Natural killer cell treated with Interleukin-12 subunit alpha and Interleukin-12 subunit beta and Interleukin-15 and Interleukin-18, amount 100 ng/mL, for 72 hours (primary cell): ENCODE results near the gene LSM14A. TPM values are rescaled to one million over a fixed set of nuclear protein-coding genes. Genes with fewer than 3 reads are reported as not detected.
"Not testable (repeated sequence)": the region's sequence is repeated elsewhere in the genome, so short reads cannot be mapped to it uniquely, and the experiment has no call there.

Experiments
- ATAC-seq, 2 donors: fragments of 150-1000 bp; cut with Tn5 transposase in 1 of 2; sonication (Bioruptor Pico), chemical (Tn5 transposase) in 1 of 2; 2 replicates each; pipeline ENCODE4 v1.10.0; 2021
- DNase-seq: peaks from one replicate; pipeline ENCODE4 v3.0.0; 2022; ENCODE audit warnings: low spot score
- H3K27ac Mint-ChIP-seq, 2 donors: 1 replicate in 1 of 2; 2 replicates in 1 of 2; pipeline ENCODE4 v1.8.0; 2022; ENCODE audit warnings: mixed read lengths in 2 of 2, mild to moderate bottlenecking in 1 of 2, moderate library complexity in 1 of 2
- H3K27me3 Mint-ChIP-seq, 2 donors: 1 replicate in 1 of 2; 2 replicates in 1 of 2; pipeline ENCODE4 v1.8.0; 2022; ENCODE audit warnings: mixed read lengths in 2 of 2
- H3K36me3 Mint-ChIP-seq: one replicate; pipeline ENCODE4 v1.8.0; 2022; ENCODE audit warnings: mixed read lengths
- H3K4me1 Mint-ChIP-seq, 2 donors: 1 replicate in 1 of 2; 2 replicates in 1 of 2; pipeline ENCODE4 v1.8.0; 2022; ENCODE audit warnings: low read depth in 2 of 2, mixed read lengths in 2 of 2, mild to moderate bottlenecking in 1 of 2
- H3K4me3 Mint-ChIP-seq: one replicate; pipeline ENCODE4 v1.8.0; 2022; ENCODE audit warnings: mixed read lengths
- H3K9me3 Mint-ChIP-seq: 2 replicates; pipeline ENCODE4 v1.8.0; 2022; ENCODE audit warnings: mixed read lengths
- total RNA-seq, 2 donors: library from RNA; stranded (reverse); gene quantifications; one replicate each; pipeline ENCODE4 v1.2.3, GENCODE V29; 2022

LSM14A gene
- total RNA-seq, 2 donors from 2014 or later = 119 to 135 TPM

GRCh38 chr19:34172661-34173192, 423 bp downstream of the LSM14A start:
- Mint-ChIP-seq H3K36me3 (peaks cover 9% of the 10 kb centered on the region), H3K27ac (peak overlapping the region; percentile 96 to 99), H3K4me1 (peaks cover 33 to 45% of the 10 kb centered on the region in 2 donors), H3K9me3 (no peaks in the 10 kb centered on the region), H3K27me3 (peaks cover 0 to 4% of the 10 kb centered on the region in 2 donors), H3K4me3 (peak overlapping the region; percentile 99)
- peak; percentile 45 to 59 for ATAC-seq
- DNase-seq = peak; percentile 65

GRCh38 chr19:34173193-34173956, 1.1 kb downstream of the LSM14A start:
- no peak for DNase-seq
- no peaks in the 10 kb centered on the region for H3K9me3 Mint-ChIP-seq
- no peaks in the 10 kb centered on the region for H3K27me3 Mint-ChIP-seq
- peak overlapping the region; percentile 96 to 99 for H3K27ac Mint-ChIP-seq
- peak overlapping the region; percentile 99 for H3K4me3 Mint-ChIP-seq
- peaks cover 35 to 48% of the 10 kb centered on the region in 2 donors for H3K4me1 Mint-ChIP-seq
- no peak for ATAC-seq
- peaks cover 9% of the 10 kb centered on the region for H3K36me3 Mint-ChIP-seq

DNA sequence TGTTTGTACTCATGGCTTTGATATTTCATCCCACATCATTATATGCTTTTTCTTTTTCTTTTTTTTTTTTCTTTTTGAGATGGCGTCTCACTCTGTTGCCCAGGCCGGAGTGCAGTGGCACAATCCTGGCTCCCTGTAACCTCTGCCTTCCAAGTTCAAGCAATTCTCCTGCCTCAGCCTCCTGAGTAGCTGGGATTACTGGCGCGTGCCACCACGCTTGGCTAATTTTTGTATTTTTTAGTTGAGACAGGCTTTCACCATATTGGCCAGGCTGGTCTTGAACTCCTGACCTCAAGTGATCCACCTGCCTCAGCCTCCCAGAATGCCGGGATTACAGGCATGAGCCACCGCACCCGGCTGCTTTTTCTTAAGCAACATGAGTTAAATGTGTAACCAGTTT, 2.9 kb downstream of the LSM14A start:
- not testable (repeated sequence) for H3K9me3 Mint-ChIP-seq, DNase-seq

GRCh38 chr19:34176581-34176980, 4.3 kb downstream of the LSM14A start:
- ATAC-seq (no peak), DNase-seq (no peak)
- peaks cover 47 to 63% of the 10 kb centered on the region in 2 donors for H3K4me1 Mint-ChIP-seq
- no peaks in the 10 kb centered on the region for H3K27me3 Mint-ChIP-seq
- peaks cover 27% of the 10 kb centered on the region for H3K36me3 Mint-ChIP-seq
- H3K9me3 Mint-ChIP-seq = no peaks in the 10 kb centered on the region
- peak overlapping the region; percentile 29 to 48 for H3K27ac Mint-ChIP-seq
- H3K4me3 Mint-ChIP-seq = peak overlapping the region; percentile 70

More for the DNA sequence above, 2.9 kb downstream of the LSM14A start:
- Mint-ChIP-seq H3K4me3 (peak overlapping the region; percentile 70), H3K36me3 (peaks cover 13% of the 10 kb centered on the region), H3K27ac (peak overlapping the region; percentile 37 to 84), H3K4me1 (peaks cover 43 to 59% of the 10 kb centered on the region in 2 donors)
- H3K27me3 Mint-ChIP-seq, ATAC-seq: not testable (repeated sequence)

DNA sequence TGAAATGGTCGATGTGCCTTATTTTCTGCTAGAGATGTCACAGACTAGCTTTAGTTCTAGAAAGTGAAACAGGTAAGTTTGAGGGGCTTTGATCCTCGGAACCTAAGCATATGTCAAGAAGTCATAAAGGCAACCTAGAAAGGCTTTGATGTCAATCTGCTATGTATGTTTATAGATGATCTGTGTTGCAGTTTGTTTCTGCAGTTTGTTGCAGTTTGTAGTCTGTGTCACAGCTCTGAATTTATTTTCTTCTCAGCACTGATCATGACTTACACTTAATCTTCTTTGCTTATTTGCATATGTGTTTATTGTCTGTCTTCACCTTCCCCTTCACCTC, 5.9 kb downstream of the LSM14A start:
- no peak overlapping the region for H3K27ac Mint-ChIP-seq
- peak overlapping the region; percentile 6 for H3K4me3 Mint-ChIP-seq
- peaks cover 55 to 69% of the 10 kb centered on the region in 2 donors for H3K4me1 Mint-ChIP-seq
- no peaks in the 10 kb centered on the region for H3K27me3 Mint-ChIP-seq
- peaks cover 27% of the 10 kb centered on the region for H3K36me3 Mint-ChIP-seq
- no peaks in the 10 kb centered on the region for H3K9me3 Mint-ChIP-seq
- DNase-seq = no peak
- ATAC-seq = no peak

DNA sequence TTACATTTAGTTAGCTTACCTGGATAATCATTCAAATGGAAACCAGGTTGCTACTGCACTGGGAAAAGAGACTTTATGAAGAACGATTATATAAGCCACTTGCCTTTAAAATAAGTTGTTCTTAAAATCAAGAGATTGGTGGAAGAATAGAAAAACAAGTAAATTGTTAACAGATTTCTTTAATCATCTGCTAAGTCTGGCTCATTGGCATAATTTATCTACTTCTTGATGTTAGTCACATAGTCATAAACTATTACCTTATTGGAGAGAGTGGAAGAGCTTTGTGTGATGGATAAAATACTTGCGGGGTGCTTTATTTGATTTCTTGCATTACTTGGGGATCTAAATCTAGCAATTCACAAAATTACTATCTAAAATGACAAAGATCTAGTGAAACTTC, 6.8 kb downstream of the LSM14A start:
- no peak for ATAC-seq
- H3K4me3 Mint-ChIP-seq = peak overlapping the region; percentile 8
- no peaks in the 10 kb centered on the region for H3K9me3 Mint-ChIP-seq
- peaks cover 50 to 62% of the 10 kb centered on the region in 2 donors for H3K4me1 Mint-ChIP-seq
- no peak for DNase-seq
- peak overlapping the region in 1 of 2 donors; percentile 52 for H3K27ac Mint-ChIP-seq
- H3K36me3 Mint-ChIP-seq = peaks cover 22% of the 10 kb centered on the region
- no peaks in the 10 kb centered on the region for H3K27me3 Mint-ChIP-seq

GRCh38 chr19:34180273-34180672, 8.0 kb downstream of the LSM14A start:
- H3K9me3 Mint-ChIP-seq = no peaks in the 10 kb centered on the region
- no peaks in the 10 kb centered on the region for H3K27me3 Mint-ChIP-seq
- peak overlapping the region; percentile 38 to 39 for H3K27ac Mint-ChIP-seq
- ATAC-seq = no peak
- H3K4me3 Mint-ChIP-seq = no peak overlapping the region
- peaks cover 22% of the 10 kb centered on the region for H3K36me3 Mint-ChIP-seq
- no peak for DNase-seq
- H3K4me1 Mint-ChIP-seq = peaks cover 52 to 66% of the 10 kb centered on the region in 2 donors

DNA sequence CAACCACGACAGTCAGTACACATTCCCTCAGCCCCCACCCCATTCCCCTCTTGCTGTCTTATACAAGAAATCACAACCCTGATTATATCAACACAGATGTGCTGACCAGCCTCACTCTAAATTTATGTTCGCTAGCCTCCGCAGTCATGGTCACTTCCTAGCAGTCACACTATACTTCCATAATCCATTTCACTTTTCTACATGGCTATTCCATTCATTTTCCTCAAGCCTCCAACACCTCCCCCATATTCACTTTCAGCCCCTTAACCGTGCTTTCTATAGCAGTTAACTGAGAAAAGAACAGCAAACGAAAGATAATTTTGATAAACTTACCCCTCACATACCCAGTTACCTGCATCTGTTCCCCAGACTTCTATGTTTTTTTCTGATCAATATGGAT, 8.4 kb downstream of the LSM14A start:
- H3K27me3 Mint-ChIP-seq = no peaks in the 10 kb centered on the region
- no peaks in the 10 kb centered on the region for H3K9me3 Mint-ChIP-seq
- DNase-seq (no peak), ATAC-seq (no peak)
- peaks cover 22% of the 10 kb centered on the region for H3K36me3 Mint-ChIP-seq
- H3K27ac Mint-ChIP-seq = peak overlapping the region; percentile 38 to 39
- peak overlapping the region; percentile 1 for H3K4me3 Mint-ChIP-seq
- peaks cover 53 to 69% of the 10 kb centered on the region in 2 donors for H3K4me1 Mint-ChIP-seq

DNA sequence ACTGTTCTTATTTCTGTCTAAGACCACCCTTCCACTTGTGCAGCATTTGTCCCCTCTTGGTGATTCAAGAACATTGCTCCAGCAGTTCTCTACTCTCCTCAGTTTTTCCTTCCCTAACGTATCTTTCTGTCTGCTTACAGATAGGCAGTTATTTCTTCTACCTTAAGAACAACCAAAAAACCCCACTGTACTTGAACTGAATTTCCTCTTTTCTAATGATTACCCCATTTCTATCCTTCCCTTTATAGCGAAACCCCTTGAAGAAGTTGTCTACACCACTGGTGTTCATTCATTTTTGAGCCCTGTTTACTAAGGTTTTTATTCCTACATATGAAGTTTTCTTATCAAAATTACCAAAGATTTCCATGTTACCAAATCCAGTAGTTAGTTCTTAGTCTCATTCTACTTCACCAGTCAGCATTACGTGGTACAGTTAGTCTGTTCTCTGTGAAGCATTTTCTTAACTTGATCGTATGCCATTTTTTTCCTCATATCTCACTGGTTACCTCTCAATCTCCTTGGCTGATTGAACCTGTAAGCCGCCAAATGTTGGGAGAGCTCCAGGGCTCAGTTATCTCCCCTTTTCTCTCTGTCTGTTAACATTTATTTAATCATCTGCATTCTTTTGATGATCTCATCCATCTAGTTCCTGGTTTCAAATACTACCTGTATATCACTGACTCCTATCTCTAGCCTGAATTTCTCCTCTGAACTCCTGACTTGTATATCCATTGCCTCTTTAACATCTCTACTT, 9.0 kb downstream of the LSM14A start:
- ATAC-seq (no peak), DNase-seq (no peak)
- H3K27me3 Mint-ChIP-seq = no peaks in the 10 kb centered on the region
- peak overlapping the region; percentile 38 to 39 for H3K27ac Mint-ChIP-seq
- H3K4me3 Mint-ChIP-seq = peak overlapping the region; percentile 23
- H3K36me3 Mint-ChIP-seq = peaks cover 22% of the 10 kb centered on the region
- no peaks in the 10 kb centered on the region for H3K9me3 Mint-ChIP-seq
- H3K4me1 Mint-ChIP-seq = peaks cover 56 to 69% of the 10 kb centered on the region in 2 donors

GRCh38 chr19:34182125-34182524, 9.8 kb downstream of the LSM14A start:
- DNase-seq = no peak
- peak overlapping the region; percentile 38 to 39 for H3K27ac Mint-ChIP-seq
- peaks cover 22% of the 10 kb centered on the region for H3K36me3 Mint-ChIP-seq
- H3K9me3 Mint-ChIP-seq = no peaks in the 10 kb centered on the region
- no peaks in the 10 kb centered on the region for H3K27me3 Mint-ChIP-seq
- peaks cover 54 to 63% of the 10 kb centered on the region in 2 donors for H3K4me1 Mint-ChIP-seq
- H3K4me3 Mint-ChIP-seq = peak overlapping the region; percentile 23
- no peak for ATAC-seq

DNA sequence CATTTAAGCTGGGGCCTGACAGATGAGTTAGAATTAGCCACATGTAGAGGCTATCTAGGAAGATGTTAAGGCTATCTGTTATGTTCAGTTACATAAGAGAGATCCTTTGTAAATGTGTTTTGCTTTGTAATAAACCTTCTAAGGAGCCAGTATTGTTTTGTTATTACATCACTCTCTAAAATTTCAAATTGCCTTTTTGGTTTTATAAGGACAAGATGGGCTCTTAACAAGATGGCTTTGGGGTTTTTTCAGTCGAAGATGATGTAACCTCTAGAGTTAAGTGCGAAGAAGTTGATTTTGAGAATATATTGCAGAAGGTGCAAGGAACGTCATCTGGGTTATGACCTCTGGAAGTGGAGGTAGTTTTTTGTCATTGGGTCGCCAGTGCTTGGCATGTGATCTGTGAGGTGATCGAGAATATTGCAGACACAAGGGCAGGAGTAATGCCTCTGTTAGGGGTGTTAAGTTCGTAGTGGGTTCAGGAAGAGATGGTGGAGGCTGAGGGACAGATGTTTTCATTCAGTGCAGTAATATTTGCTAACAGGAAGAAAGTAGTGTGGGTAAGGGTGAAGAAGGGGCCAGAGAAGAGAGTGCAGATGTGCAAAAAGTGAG, 12.7 kb downstream of the LSM14A start:
- H3K4me1 Mint-ChIP-seq = peaks cover 56 to 62% of the 10 kb centered on the region in 2 donors
- ATAC-seq (peak; percentile 90 to 92), DNase-seq (peak; percentile 70)
- peaks cover 18% of the 10 kb centered on the region for H3K36me3 Mint-ChIP-seq
- no peaks in the 10 kb centered on the region for H3K9me3 Mint-ChIP-seq
- peak overlapping the region; percentile 77 to 88 for H3K27ac Mint-ChIP-seq
- H3K27me3 Mint-ChIP-seq = no peaks in the 10 kb centered on the region
- H3K4me3 Mint-ChIP-seq = peak overlapping the region; percentile 80

DNA sequence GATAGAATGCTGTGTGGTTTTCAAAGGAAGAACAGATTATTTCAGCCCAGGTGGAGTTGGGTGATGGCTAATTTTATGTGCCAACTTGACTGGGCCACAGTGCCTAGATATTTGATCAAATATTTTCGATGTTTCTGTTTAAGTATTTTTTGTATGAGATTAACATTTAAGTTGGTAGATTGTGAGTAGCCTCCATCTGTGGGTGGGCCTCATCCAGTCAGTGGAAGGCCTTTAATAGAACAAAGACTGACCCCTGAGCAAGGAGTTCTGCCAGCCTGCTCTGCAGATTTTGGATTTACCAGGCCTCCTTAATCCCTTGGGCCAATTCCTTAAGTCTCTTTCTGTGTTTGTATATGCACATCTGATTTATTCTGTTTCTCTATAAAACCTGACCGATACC, 13.9 kb downstream of the LSM14A start:
- peaks cover 8% of the 10 kb centered on the region for H3K36me3 Mint-ChIP-seq
- ATAC-seq = no peak
- peak overlapping the region; percentile 57 for H3K4me3 Mint-ChIP-seq
- no peaks in the 10 kb centered on the region for H3K9me3 Mint-ChIP-seq
- no peak for DNase-seq
- H3K4me1 Mint-ChIP-seq = peaks cover 56 to 64% of the 10 kb centered on the region in 2 donors
- peak overlapping the region; percentile 77 to 88 for H3K27ac Mint-ChIP-seq
- H3K27me3 Mint-ChIP-seq = no peaks in the 10 kb centered on the region

DNA sequence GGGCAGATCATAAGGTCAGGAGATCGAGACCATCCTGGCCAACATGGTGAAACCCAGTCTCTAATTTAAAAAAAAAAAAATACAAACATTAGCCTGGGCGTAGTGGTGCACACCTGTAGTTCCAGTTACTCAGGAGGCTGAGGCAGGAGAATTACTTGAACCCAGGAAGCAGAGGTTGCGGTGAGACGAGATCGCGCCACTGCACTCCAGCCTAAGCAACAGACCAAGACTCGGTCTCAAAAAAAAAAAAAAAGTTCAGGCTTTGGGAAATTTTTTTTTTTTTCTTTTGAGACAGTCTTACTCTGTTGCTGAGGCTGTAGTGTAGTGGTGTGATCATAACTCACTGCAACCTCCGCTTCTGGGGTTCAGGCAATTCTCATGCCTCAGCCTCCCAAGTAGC, 14.7 kb downstream of the LSM14A start:
- Mint-ChIP-seq H3K36me3 (no peaks in the 10 kb centered on the region), H3K27ac (peak overlapping the region in 1 of 2 donors; percentile 88), H3K4me1 (peaks cover 53 to 64% of the 10 kb centered on the region in 2 donors), H3K27me3 (no peaks in the 10 kb centered on the region), H3K4me3 (no peak overlapping the region), H3K9me3 (no peaks in the 10 kb centered on the region)
- DNase-seq = no peak
- ATAC-seq = no peak
